ENCODE results near the gene C2orf78.

DNA sequence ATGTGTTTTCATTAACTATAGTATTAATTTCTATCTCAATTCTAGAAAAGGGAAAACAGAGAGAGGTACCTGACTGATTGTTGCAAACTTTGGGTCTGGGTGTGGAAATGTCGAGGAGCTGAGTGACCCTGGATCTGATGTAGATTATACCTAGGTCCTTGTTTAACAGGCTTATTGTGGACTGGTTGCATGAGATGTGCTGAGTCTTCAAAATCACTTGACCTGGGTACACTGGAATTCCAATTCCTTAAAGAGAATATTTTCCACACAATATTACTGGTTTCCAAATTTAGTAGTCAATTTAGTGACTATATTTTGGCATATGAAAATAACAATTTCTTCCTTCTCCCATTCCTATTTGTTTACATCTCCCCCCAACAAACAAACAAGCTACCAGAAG is 17.6 kb upstream of the C2orf78 start:
- TF ChIP-seq POLR2A (IDR thresholded peaks at IDR 0.05) = no peak
- TF ChIP-seq, protein P1, sequence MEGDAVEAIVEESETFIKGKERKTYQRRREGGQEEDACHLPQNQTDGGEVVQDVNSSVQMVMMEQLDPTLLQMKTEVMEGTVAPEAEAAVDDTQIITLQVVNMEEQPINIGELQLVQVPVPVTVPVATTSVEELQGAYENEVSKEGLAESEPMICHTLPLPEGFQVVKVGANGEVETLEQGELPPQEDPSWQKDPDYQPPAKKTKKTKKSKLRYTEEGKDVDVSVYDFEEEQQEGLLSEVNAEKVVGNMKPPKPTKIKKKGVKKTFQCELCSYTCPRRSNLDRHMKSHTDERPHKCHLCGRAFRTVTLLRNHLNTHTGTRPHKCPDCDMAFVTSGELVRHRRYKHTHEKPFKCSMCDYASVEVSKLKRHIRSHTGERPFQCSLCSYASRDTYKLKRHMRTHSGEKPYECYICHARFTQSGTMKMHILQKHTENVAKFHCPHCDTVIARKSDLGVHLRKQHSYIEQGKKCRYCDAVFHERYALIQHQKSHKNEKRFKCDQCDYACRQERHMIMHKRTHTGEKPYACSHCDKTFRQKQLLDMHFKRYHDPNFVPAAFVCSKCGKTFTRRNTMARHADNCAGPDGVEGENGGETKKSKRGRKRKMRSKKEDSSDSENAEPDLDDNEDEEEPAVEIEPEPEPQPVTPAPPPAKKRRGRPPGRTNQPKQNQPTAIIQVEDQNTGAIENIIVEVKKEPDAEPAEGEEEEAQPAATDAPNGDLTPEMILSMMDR (IDR thresholded peaks at IDR 0.05) = no peak

Data from vagina (tissue), 2 donors.